ENCODE measurements around the gene SLC7A8.

SLC7A8 gene

GRCh38 chr14:23137813-23138535 is 45.5 kb downstream of the SLC7A8 start:
- no peak for TF ChIP-seq POLR2AphosphoS5 (IDR thresholded peaks at IDR 0.05; ENCODE audit: low read depth, low read length)
- no peak for TF ChIP-seq PAX5 (IDR thresholded peaks at IDR 0.05; ENCODE audit: insufficient read depth, low read length, severe bottlenecking)
- no peak for TF ChIP-seq TAF1 (IDR thresholded peaks at IDR 0.05; ENCODE audit: low read depth, low read length)
- no peak for TF ChIP-seq POLR2A (IDR thresholded peaks at IDR 0.05; ENCODE audit: low read depth, low read length)
- no peak for TF ChIP-seq SPI1 (IDR thresholded peaks at IDR 0.05; ENCODE audit: low read depth, low read length)
- no peak for TF ChIP-seq POU2F2 (IDR thresholded peaks at IDR 0.05; ENCODE audit: low read depth, low read length)
- DNase-seq (ENCODE audit: insufficient read length, low spot score), result no peak
- FAIRE-seq, result no peak

- DNase-seq (ENCODE audit: insufficient read length, low spot score) (no peak), FAIRE-seq (no peak)
- TF ChIP-seq POLR2AphosphoS5 (IDR thresholded peaks at IDR 0.05; ENCODE audit: low read depth, low read length) (no peak), TAF1 (IDR thresholded peaks at IDR 0.05; ENCODE audit: low read depth, low read length) (no peak), SPI1 (IDR thresholded peaks at IDR 0.05; ENCODE audit: low read depth, low read length) (no peak), PAX5 (IDR thresholded peaks at IDR 0.05; ENCODE audit: insufficient read depth, low read length, severe bottlenecking) (no peak), POU2F2 (IDR thresholded peaks at IDR 0.05; ENCODE audit: low read depth, low read length) (no peak), POLR2A (IDR thresholded peaks at IDR 0.05; ENCODE audit: low read depth, low read length) (no peak)
Measured at GRCh38 chr14:23137192-23137812, 46.2 kb downstream of the SLC7A8 start.

GRCh38 chr14:23136566-23137133 is 46.8 kb downstream of the SLC7A8 start:
- no peak for FAIRE-seq
- TF ChIP-seq POLR2AphosphoS5 (IDR thresholded peaks at IDR 0.05; ENCODE audit: low read depth, low read length), result no peak
- DNase-seq (ENCODE audit: insufficient read length, low spot score), result no peak

GRCh38 chr14:23132970-23133369 is 50.5 kb downstream of the SLC7A8 start:
- FAIRE-seq (no peak), DNase-seq (ENCODE audit: insufficient read length, low spot score) (no peak)
- TF ChIP-seq TAF1 (IDR thresholded peaks at IDR 0.05; ENCODE audit: low read depth, low read length) (no peak), SPI1 (IDR thresholded peaks at IDR 0.05; ENCODE audit: low read depth, low read length) (no peak), POLR2A (IDR thresholded peaks at IDR 0.05; ENCODE audit: low read depth, low read length) (no peak), POLR2AphosphoS5 (IDR thresholded peaks at IDR 0.05; ENCODE audit: low read depth, low read length) (no peak), PAX5 (IDR thresholded peaks at IDR 0.05; ENCODE audit: insufficient read depth, low read length, severe bottlenecking) (no peak), POU2F2 (IDR thresholded peaks at IDR 0.05; ENCODE audit: low read depth, low read length) (no peak)

GRCh38 chr14:23131482-23131881 is 52.0 kb downstream of the SLC7A8 start:
- TF ChIP-seq SPI1 (IDR thresholded peaks at IDR 0.05; ENCODE audit: low read depth, low read length) (no peak), POLR2A (IDR thresholded peaks at IDR 0.05; ENCODE audit: low read depth, low read length) (no peak), TAF1 (IDR thresholded peaks at IDR 0.05; ENCODE audit: low read depth, low read length) (no peak), PAX5 (IDR thresholded peaks at IDR 0.05; ENCODE audit: insufficient read depth, low read length, severe bottlenecking) (no peak), POLR2AphosphoS5 (IDR thresholded peaks at IDR 0.05; ENCODE audit: low read depth, low read length) (no peak), POU2F2 (IDR thresholded peaks at IDR 0.05; ENCODE audit: low read depth, low read length) (no peak)
- DNase-seq (ENCODE audit: insufficient read length, low spot score) (no peak), FAIRE-seq (no peak)

GRCh38 chr14:23130871-23131270 is 52.6 kb downstream of the SLC7A8 start:
- FAIRE-seq, result no peak

GRCh38 chr14:23129759-23130316 is 53.6 kb downstream of the SLC7A8 start:
- FAIRE-seq (no peak), DNase-seq (ENCODE audit: insufficient read length, low spot score) (no peak)
- no peak for TF ChIP-seq POLR2A (IDR thresholded peaks at IDR 0.05; ENCODE audit: low read depth, low read length)

More at GRCh38 chr14:23130871-23131270, 52.6 kb downstream of the SLC7A8 start:
- TF ChIP-seq PAX5 (IDR thresholded peaks at IDR 0.05; ENCODE audit: insufficient read depth, low read length, severe bottlenecking) (no peak), SPI1 (IDR thresholded peaks at IDR 0.05; ENCODE audit: low read depth, low read length) (no peak), POLR2AphosphoS5 (IDR thresholded peaks at IDR 0.05; ENCODE audit: low read depth, low read length) (no peak), POLR2A (IDR thresholded peaks at IDR 0.05; ENCODE audit: low read depth, low read length) (no peak)
- no peak for DNase-seq (ENCODE audit: insufficient read length, low spot score)

GRCh38 chr14:23128969-23129758 is 54.3 kb downstream of the SLC7A8 start:
- TF ChIP-seq PAX5 (IDR thresholded peaks at IDR 0.05; ENCODE audit: insufficient read depth, low read length, severe bottlenecking), result no peak
- TF ChIP-seq TAF1 (IDR thresholded peaks at IDR 0.05; ENCODE audit: low read depth, low read length), result no peak
- no peak for TF ChIP-seq POLR2A (IDR thresholded peaks at IDR 0.05; ENCODE audit: low read depth, low read length)
- TF ChIP-seq POLR2AphosphoS5 (IDR thresholded peaks at IDR 0.05; ENCODE audit: low read depth, low read length), result no peak
- no peak for TF ChIP-seq SPI1 (IDR thresholded peaks at IDR 0.05; ENCODE audit: low read depth, low read length)
- no peak for TF ChIP-seq POU2F2 (IDR thresholded peaks at IDR 0.05; ENCODE audit: low read depth, low read length)
- FAIRE-seq (no peak), DNase-seq (ENCODE audit: insufficient read length, low spot score) (no peak)

- TF ChIP-seq SPI1 (IDR thresholded peaks at IDR 0.05; ENCODE audit: low read depth, low read length), result no peak
- no peak for TF ChIP-seq POLR2AphosphoS5 (IDR thresholded peaks at IDR 0.05; ENCODE audit: low read depth, low read length)
- no peak for TF ChIP-seq POU2F2 (IDR thresholded peaks at IDR 0.05; ENCODE audit: low read depth, low read length)
- no peak for TF ChIP-seq POLR2A (IDR thresholded peaks at IDR 0.05; ENCODE audit: low read depth, low read length)
- TF ChIP-seq PAX5 (IDR thresholded peaks at IDR 0.05; ENCODE audit: insufficient read depth, low read length, severe bottlenecking), result no peak
- TF ChIP-seq TAF1 (IDR thresholded peaks at IDR 0.05; ENCODE audit: low read depth, low read length), result no peak
Measured at GRCh38 chr14:23127861-23128260, 55.6 kb downstream of the SLC7A8 start.

More at GRCh38 chr14:23127861-23128260, 55.6 kb downstream of the SLC7A8 start:
- DNase-seq (ENCODE audit: insufficient read length, low spot score), result no peak
- no peak for FAIRE-seq
